ENCODE results near the gene SLC5A5. TPM values are rescaled to one million over a fixed set of nuclear protein-coding genes. Genes with fewer than 3 reads are reported as not detected.
A peak's percentile ranks its signal among the peaks of the same experiment; 100 is the strongest.

SLC5A5 gene
- total RNA-seq, 1 experiment from 2014 or later: not detected

DNA sequence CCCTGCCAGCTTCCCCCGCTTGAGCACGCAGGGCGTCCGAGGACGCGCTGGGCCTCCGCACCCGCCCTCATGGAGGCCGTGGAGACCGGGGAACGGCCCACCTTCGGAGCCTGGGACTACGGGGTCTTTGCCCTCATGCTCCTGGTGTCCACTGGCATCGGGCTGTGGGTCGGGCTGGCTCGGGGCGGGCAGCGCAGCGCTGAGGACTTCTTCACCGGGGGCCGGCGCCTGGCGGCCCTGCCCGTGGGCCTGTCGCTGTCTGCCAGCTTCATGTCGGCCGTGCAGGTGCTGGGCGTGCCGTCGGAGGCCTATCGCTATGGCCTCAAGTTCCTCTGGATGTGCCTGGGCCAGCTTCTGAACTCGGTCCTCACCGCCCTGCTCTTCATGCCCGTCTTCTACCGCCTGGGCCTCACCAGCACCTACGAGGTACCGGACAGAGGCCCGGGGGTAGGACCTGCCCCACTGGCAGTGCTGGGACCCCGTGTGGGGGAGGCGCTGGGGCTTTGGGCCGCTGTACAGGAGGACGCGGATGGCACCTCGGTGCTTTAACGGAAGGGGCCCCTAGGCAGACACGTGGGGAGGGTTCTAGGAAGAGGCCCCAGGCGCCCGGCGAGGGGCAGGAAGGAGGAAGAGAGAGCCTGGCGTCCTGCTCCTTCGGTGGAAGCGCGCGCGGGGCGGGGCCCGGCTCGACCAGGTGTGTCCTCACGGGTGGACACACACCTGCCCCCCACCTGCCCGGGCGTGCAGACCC lies 681 bp downstream of the SLC5A5 start:
- intact Hi-C loops (cut with micrococcal nuclease): no loop called here
- no TSS peak for BruUV-seq (replicated peaks)
- TF ChIP-seq, protein P1, sequence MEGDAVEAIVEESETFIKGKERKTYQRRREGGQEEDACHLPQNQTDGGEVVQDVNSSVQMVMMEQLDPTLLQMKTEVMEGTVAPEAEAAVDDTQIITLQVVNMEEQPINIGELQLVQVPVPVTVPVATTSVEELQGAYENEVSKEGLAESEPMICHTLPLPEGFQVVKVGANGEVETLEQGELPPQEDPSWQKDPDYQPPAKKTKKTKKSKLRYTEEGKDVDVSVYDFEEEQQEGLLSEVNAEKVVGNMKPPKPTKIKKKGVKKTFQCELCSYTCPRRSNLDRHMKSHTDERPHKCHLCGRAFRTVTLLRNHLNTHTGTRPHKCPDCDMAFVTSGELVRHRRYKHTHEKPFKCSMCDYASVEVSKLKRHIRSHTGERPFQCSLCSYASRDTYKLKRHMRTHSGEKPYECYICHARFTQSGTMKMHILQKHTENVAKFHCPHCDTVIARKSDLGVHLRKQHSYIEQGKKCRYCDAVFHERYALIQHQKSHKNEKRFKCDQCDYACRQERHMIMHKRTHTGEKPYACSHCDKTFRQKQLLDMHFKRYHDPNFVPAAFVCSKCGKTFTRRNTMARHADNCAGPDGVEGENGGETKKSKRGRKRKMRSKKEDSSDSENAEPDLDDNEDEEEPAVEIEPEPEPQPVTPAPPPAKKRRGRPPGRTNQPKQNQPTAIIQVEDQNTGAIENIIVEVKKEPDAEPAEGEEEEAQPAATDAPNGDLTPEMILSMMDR (IDR thresholded peaks at IDR 0.05; ENCODE audit: unreplicated experiment): no peak
- Mint-ChIP-seq H3K9me3 (ENCODE audit: unreplicated experiment) (no peaks in the 10 kb centered on the region), H3K27me3 (ENCODE audit: insufficient read depth, unreplicated experiment) (no peaks in the 10 kb centered on the region), H3K4me3 (ENCODE audit: unreplicated experiment) (no peak overlapping the region), H3K36me3 (ENCODE audit: insufficient read depth, unreplicated experiment) (peaks cover 7% of the 10 kb centered on the region), H3K4me1 (ENCODE audit: insufficient read depth, unreplicated experiment) (no peaks in the 10 kb centered on the region), H3K27ac (ENCODE audit: low read depth, unreplicated experiment) (no peak overlapping the region)
- DNase-seq (ENCODE audit: unreplicated experiment): no peak
- POLR2A ChIA-PET: interaction anchor here (3.9 to 5.2 kb wide), 2 partner anchors 12 to 59 kb away, joined by 17 to 71 read pairs; partner anchors contain the start of genes CCDC124 and RPL18A
- CTCF ChIA-PET: interaction anchor here (1.1 to 5.3 kb wide), 6 partner anchors 12 to 123 kb away, joined by 3 to 90 read pairs (median 12); partner anchors contain the start of genes CCDC124 and RPL18A

DNA sequence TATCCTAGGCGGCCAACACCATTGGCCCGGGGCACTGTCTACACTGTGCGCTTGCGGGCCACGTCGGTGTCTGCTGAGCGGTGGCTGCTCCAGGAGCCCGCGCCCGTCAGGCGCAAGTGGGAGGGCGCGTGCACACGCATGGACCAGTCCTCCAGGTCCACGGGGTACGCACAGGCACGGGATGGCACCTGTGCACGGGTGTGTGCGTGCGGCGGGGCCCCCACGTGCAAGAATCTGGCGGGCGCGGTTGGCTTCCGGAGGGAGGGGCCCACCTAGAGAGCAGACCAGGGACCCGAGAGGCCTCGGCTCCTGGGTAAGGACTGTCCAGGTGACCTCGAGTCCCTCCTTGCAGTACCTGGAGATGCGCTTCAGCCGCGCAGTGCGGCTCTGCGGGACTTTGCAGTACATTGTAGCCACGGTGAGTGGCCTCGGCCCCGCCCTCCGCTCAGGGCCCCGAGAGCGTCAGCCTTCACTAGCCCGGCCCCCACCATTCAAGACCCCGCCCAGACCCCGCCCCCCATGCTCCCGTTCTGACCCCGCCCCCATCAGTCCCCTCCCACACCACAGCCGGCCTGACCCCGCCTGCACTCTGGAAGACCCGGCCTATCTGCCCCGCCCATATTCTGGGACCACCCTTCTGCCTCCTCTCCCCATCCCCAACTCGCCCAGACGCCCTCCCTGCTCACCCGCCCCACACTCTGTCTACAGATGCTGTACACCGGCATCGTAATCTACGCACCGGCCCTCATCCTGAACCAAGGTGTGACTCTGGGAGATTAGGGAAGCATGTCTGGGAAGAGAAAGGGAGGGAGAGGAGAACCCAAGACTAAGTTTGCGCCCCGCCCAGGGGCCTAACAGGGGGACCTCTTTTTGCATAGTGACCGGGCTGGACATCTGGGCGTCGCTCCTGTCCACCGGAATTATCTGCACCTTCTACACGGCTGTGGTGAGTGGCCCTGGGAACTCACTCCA lies 2.3 kb downstream of the SLC5A5 start:
- Mint-ChIP-seq H3K4me3 (ENCODE audit: unreplicated experiment) (no peak overlapping the region), H3K9me3 (ENCODE audit: unreplicated experiment) (no peaks in the 10 kb centered on the region), H3K4me1 (ENCODE audit: insufficient read depth, unreplicated experiment) (no peaks in the 10 kb centered on the region), H3K27me3 (ENCODE audit: insufficient read depth, unreplicated experiment) (no peaks in the 10 kb centered on the region), H3K27ac (ENCODE audit: low read depth, unreplicated experiment) (no peak overlapping the region), H3K36me3 (ENCODE audit: insufficient read depth, unreplicated experiment) (no peaks in the 10 kb centered on the region)
- TF ChIP-seq, protein P1 (IDR thresholded peaks at IDR 0.05; ENCODE audit: unreplicated experiment): no peak
- no TSS peak for BruUV-seq (replicated peaks)
- CTCF ChIA-PET: interaction anchor here (1.1 to 1.5 kb wide), 3 partner anchors 58 to 64 kb away, joined by 4 to 5 read pairs (median 4); partner anchors contain the start of gene CCDC124
- DNase-seq (ENCODE audit: unreplicated experiment): peak; percentile 48
- POLR2A ChIA-PET: interaction anchor here (0.5 to 5.2 kb wide), 2 partner anchors 36 to 58 kb away, joined by 5 to 71 read pairs; partner anchors contain the start of gene CCDC124
- intact Hi-C loops (cut with micrococcal nuclease): no loop called here

DNA sequence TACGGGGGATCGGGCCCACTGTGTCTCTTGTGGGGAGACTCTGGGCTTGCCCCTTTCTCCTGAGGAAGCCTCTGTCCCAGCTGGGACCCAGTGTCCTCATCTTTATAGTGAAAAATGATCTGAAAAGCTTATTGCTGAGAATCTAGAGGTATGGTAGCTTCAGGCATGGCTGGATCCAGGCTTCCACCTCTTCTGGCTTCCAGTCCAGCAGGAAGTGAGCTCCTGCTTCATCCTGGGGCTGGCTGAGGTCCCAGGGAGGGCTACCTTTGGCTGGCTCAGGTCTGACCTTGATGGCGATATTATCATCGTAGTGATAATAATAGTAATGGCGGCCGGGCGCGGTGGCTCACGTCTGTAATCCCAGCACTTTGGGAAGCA lies 3.0 kb downstream of the SLC5A5 start:
- Mint-ChIP-seq H3K36me3 (ENCODE audit: insufficient read depth, unreplicated experiment) (no peaks in the 10 kb centered on the region), H3K4me1 (ENCODE audit: insufficient read depth, unreplicated experiment) (no peaks in the 10 kb centered on the region), H3K4me3 (ENCODE audit: unreplicated experiment) (no peak overlapping the region), H3K27me3 (ENCODE audit: insufficient read depth, unreplicated experiment) (no peaks in the 10 kb centered on the region), H3K9me3 (ENCODE audit: unreplicated experiment) (no peaks in the 10 kb centered on the region), H3K27ac (ENCODE audit: low read depth, unreplicated experiment) (no peak overlapping the region)
- BruUV-seq (replicated peaks): no TSS peak
- TF ChIP-seq, protein P1 (IDR thresholded peaks at IDR 0.05; ENCODE audit: unreplicated experiment): no peak
- DNase-seq (ENCODE audit: unreplicated experiment): no peak
- POLR2A ChIA-PET: interaction anchor here (0.5 kb wide), 1 partner anchor 36 kb away, joined by 5 read pairs; no protein-coding TSS in a partner anchor
- CTCF ChIA-PET: interaction anchor here (1.1 kb wide), 1 partner anchor 63 kb away, joined by 4 read pairs; no protein-coding TSS in a partner anchor
- intact Hi-C loops (cut with micrococcal nuclease): no loop called here

DNA sequence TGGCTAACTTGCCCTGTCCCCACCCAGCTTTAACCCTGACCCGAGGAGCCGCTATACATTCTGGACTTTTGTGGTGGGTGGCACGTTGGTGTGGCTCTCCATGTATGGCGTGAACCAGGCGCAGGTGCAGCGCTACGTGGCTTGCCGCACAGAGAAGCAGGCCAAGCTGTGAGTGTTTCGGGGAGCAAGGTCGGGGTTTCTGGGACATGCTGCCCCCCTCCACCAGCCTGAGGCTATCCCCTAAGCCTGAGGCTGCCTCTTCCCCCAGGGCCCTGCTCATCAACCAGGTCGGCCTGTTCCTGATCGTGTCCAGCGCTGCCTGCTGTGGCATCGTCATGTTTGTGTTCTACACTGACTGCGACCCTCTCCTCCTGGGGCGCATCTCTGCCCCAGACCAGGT lies 6.0 kb downstream of the SLC5A5 start:
- Mint-ChIP-seq H3K4me1 (ENCODE audit: insufficient read depth, unreplicated experiment) (no peaks in the 10 kb centered on the region), H3K36me3 (ENCODE audit: insufficient read depth, unreplicated experiment) (no peaks in the 10 kb centered on the region), H3K9me3 (ENCODE audit: unreplicated experiment) (no peaks in the 10 kb centered on the region), H3K4me3 (ENCODE audit: unreplicated experiment) (no peak overlapping the region), H3K27me3 (ENCODE audit: insufficient read depth, unreplicated experiment) (no peaks in the 10 kb centered on the region), H3K27ac (ENCODE audit: low read depth, unreplicated experiment) (no peak overlapping the region)
- ChIA-PET CTCF (no interaction called here), POLR2A (interaction anchor here (1.0 kb wide), 1 partner anchor 55 kb away, joined by 3 read pairs; no protein-coding TSS in a partner anchor)
- no TSS peak for BruUV-seq (replicated peaks)
- TF ChIP-seq, protein P1 (IDR thresholded peaks at IDR 0.05; ENCODE audit: unreplicated experiment): no peak
- no peak for DNase-seq (ENCODE audit: unreplicated experiment)
- intact Hi-C loops (cut with micrococcal nuclease): no loop called here

Data from MCF 10A (cell line).